Large intestine (tissue), 3 donors: ENCODE measurements around the gene PGAP3. TPM values are rescaled to one million over a fixed set of nuclear protein-coding genes. Genes with fewer than 3 reads are reported as not detected.

Experiments
- DNase-seq, 2 donors: peaks; one replicate each; pipeline versions ENCODE4 v3.0.0 to v3.0.0-alpha.2; 2013
- H3K27ac ChIP-seq: one replicate; pipeline ENCODE4 v1.5.1; 2013; ENCODE audit warnings: low read length
- H3K27me3 ChIP-seq: 2 replicates; pipeline ENCODE4 v1.6.1; 2013; ENCODE audit warnings: low read length; ENCODE audit not compliant: control insufficient read depth, insufficient read depth
- H3K36me3 ChIP-seq: 2 replicates; pipeline ENCODE4 v1.6.1; 2013; ENCODE audit warnings: low read length; ENCODE audit not compliant: control insufficient read depth, insufficient read depth
- H3K4me1 ChIP-seq: one replicate; pipeline ENCODE4 v1.6.1; 2013; ENCODE audit warnings: low read length; ENCODE audit not compliant: control insufficient read depth, insufficient read depth
- H3K4me3 ChIP-seq: one replicate; pipeline ENCODE4 v1.5.1; 2013; ENCODE audit warnings: low read length
- H3K9me3 ChIP-seq: one replicate; pipeline ENCODE4 v1.6.1; 2013; ENCODE audit warnings: mild to moderate bottlenecking, low read depth, low read length, moderate library complexity; ENCODE audit not compliant: control insufficient read depth
- WGBS: methylation state at CpG from one replicate; pipeline ENCODE4 v1.1.5; 2013; ENCODE audit warnings: low lambda C conversion rate; ENCODE audit not compliant: insufficient coverage; 5-methylcytosine and 5-hydroxymethylcytosine counted together
- polyA plus RNA-seq: library from polyadenylated mRNA; unstranded; fragments of 120-200 nt; gene quantifications from one replicate; pipeline ENCODE4 v1.2.1, GENCODE V29; 2013

PGAP3 gene
- polyA plus RNA-seq, 1 donor, result 31.8 TPM

DNA sequence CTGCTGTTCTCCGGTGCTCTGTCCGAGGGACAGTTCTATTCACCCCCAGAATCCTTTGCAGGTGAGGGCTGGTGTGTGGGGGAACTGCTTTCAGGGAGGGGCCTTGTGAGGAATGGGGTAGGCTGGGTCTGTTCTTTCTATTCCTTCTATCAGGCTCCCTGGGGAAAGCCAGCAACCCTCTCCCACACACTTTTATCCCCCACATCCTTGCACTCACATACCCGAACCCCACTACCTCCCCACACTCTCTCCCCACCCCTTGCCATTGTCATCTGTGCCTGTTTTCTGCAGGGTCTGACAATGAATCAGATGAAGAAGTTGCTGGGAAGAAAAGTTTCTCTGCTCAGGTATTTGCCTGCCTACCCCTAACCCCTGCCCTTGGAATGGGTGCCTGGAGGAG is 29.1 kb downstream of the PGAP3 start:
- Histone ChIP-seq H3K36me3 (peaks cover 70% of the 10 kb centered on the region), H3K4me3 (no peak overlapping the region), H3K9me3 (no peaks in the 10 kb centered on the region), H3K4me1 (peaks cover 2% of the 10 kb centered on the region), H3K27me3 (no peaks in the 10 kb centered on the region), H3K27ac (no peak overlapping the region)
- no peak for DNase-seq
- WGBS, result no CpG with 5 or more reads among the region's 3 CpGs

DNA sequence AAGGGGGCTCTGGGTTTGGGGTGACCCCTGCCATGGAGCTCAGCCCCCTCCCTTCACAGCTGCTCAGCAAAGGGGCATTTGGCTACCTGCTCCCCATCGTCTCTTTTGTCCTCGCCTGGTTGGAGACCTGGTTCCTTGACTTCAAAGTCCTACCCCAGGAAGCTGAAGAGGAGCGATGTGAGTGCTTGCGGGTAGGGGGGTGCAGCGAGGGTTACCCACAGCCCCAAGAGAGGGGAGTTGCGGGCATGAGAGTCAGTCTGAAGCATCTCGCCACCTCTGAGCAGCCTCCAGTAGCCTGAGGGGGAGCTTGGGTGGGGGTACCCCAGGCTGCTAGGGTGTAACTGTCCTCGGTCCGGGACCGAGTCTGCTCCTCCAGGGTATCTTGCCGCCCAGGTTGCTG is 29.5 kb downstream of the PGAP3 start:
- Histone ChIP-seq H3K36me3 (peaks cover 72% of the 10 kb centered on the region), H3K27me3 (no peaks in the 10 kb centered on the region), H3K4me1 (peaks cover 7% of the 10 kb centered on the region), H3K4me3 (no peak overlapping the region), H3K27ac (no peak overlapping the region), H3K9me3 (no peaks in the 10 kb centered on the region)
- DNase-seq, result no peak
- WGBS, result no CpG with 5 or more reads among the region's 11 CpGs

DNA sequence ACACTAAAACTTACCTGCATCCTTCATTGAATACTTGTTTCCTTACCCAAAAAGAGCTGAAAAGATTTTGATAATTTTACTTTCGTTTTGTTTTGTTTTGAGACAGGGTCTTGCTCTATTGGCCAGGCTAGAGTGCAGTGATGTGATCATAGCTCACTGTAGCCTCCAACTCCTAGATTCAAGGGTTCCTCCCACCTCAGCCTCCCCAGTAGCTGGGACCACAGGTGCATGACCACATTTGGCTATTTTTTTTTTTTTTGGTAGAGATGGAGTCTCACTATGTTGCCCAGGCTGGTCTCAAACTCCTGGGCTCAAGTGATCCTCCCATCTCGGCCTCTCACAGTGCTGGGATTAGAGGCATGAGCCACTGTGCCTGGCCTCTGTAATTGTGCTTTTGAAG is 32.8 kb downstream of the PGAP3 start:
- DNase-seq, result no peak
- H3K36me3 ChIP-seq, result peaks cover 46% of the 10 kb centered on the region

DNA sequence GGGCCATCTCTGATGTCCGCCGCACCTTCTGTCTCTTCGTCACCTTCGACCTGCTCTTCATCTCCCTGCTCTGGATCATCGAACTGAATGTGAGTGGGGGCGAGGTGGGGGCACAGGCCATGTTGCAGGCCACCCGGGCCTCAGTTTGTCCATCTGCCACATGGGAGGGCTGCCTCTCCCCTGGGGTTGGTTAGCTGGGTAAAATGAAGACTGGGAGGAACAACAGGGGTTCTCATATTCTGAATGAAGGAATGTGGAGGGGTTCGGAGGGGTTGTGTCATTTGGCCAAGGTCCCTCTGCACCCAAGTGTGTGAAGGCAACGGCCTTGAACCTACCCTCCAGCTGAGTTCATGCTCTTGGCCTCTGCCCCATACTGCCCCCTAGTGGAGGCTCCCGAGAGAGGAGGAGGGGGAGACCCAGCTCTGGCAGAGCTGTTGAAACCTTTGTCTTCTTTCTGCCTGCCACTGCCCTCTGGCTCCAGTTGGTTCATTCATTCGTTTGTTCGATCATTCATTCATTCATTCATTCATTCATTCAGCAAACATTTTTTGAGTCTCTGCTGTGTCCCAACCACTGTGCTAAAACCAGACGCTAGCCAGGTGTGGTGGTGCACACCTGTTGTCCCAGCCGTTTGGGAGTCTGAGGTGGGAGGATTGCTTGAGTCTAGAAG is 34.1 kb downstream of the PGAP3 start:
- H3K4me1 ChIP-seq, result peaks cover 31% of the 10 kb centered on the region
- WGBS, result no CpG with 5 or more reads among the region's 14 CpGs
- no peak overlapping the region for H3K4me3 ChIP-seq
- no peaks in the 10 kb centered on the region for H3K9me3 ChIP-seq
- H3K36me3 ChIP-seq, result peaks cover 36% of the 10 kb centered on the region
- peak in 1 of 2 donors; percentile 43 for DNase-seq
- H3K27ac ChIP-seq, result peak overlapping the region; percentile 38
- no peaks in the 10 kb centered on the region for H3K27me3 ChIP-seq

More for the DNA sequence above, 32.8 kb downstream of the PGAP3 start:
- peaks cover 31% of the 10 kb centered on the region for H3K4me1 ChIP-seq
- no peaks in the 10 kb centered on the region for H3K9me3 ChIP-seq
- no peaks in the 10 kb centered on the region for H3K27me3 ChIP-seq
- no peak overlapping the region for H3K27ac ChIP-seq
- WGBS, result no CpG with 5 or more reads among the region's 2 CpGs
- no peak overlapping the region for H3K4me3 ChIP-seq

DNA sequence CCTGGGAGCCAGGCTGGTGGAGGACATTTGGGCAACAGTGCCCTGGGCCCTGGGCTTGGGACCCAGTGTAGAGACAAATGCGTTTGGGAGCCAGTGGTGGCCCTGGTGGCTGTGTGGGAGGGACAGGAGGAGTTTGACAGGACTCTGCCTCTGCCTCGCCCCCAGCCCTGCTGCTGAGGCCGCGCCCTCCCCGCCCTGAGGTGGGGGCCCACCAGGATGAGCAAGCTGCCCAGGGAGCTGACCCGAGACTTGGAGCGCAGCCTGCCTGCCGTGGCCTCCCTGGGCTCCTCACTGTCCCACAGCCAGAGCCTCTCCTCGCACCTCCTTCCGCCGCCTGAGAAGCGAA is 34.6 kb downstream of the PGAP3 start:
- Histone ChIP-seq H3K9me3 (no peaks in the 10 kb centered on the region), H3K4me3 (no peak overlapping the region), H3K27ac (peak overlapping the region; percentile 38), H3K27me3 (no peaks in the 10 kb centered on the region), H3K4me1 (peaks cover 36% of the 10 kb centered on the region), H3K36me3 (peaks cover 31% of the 10 kb centered on the region)
- WGBS, result no CpG with 5 or more reads among the region's 12 CpGs
- DNase-seq, result no peak

DNA sequence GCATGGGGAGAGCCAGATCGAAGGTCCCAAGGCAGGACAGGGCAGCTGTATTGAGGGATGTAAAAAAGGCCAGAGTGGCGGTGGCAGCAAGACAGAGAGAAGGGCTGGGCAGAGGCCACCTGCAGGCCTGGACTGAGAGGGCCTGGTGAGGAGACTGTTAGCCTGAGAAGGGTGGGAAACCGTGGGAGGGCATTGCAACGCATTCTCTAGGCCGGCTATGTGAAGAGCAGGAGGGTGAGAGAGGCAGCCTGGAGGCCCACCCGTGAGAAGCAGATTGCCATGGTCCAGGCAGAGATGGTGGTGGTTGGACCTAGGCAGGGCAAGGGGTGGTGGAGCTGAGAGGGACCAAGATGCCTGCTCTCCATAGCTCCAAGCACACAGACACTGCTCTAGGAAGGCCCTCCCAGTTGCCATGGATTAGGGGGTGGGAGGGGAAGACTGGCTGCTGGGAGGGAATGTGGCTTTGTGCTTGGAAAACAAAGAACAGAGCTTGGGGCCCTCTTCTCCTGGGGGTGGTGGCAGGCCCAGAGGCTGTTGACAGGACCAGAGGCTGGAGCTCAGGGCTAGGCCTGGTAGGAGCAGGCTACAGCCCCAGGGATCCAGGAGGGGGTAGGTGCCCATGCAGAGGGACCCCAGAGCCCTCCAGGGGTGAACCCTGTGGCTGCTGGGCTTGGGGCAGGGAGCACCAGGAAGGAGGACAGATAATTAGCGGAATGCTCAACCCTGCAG is 35.1 kb downstream of the PGAP3 start:
- peak in 1 of 2 donors; percentile 48 for DNase-seq
- Histone ChIP-seq H3K4me3 (no peak overlapping the region), H3K27me3 (no peaks in the 10 kb centered on the region), H3K27ac (peak overlapping the region; percentile 38), H3K36me3 (peaks cover 26% of the 10 kb centered on the region), H3K9me3 (no peaks in the 10 kb centered on the region), H3K4me1 (peaks cover 37% of the 10 kb centered on the region)
- no CpG with 5 or more reads among the region's 7 CpGs for WGBS

DNA sequence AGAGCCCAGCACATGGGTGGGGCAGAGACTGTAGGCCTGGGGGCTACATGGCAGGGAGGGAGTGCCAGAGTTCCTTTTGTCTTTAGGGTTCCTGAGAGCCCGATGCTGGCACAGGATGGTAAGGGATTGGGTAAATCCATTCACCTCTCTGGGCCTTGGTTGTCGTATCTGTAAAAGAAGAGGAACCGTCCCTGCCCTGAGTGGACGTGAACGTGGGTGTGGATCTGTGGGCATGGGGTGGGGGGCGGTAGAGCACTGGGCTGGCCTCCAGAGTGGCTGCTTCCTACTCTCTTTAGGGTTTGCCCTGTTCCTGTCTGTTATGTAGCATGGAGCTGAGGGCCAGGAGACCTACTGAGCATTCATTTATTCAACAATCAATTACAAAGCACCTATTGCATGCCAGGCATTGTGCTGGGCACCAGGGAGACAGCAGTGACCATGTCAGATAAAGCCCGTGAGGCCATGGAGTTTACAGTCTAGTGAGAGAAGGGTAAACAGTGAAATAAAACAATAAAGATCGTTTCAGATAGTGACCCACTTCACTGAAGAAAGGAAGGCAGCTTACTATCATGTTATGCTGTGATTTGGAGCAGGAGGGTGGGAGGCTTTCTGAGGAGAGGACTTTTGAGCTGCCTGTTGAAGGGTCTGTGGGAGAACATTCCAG is 35.8 kb downstream of the PGAP3 start:
- no peaks in the 10 kb centered on the region for H3K27me3 ChIP-seq
- peak overlapping the region; percentile 38 for H3K27ac ChIP-seq
- peaks cover 37% of the 10 kb centered on the region for H3K4me1 ChIP-seq
- WGBS, result no CpG with 5 or more reads among the region's 8 CpGs
- H3K36me3 ChIP-seq, result peaks cover 21% of the 10 kb centered on the region
- H3K9me3 ChIP-seq, result no peaks in the 10 kb centered on the region
- DNase-seq, result peak in 1 of 2 donors; percentile 66
- H3K4me3 ChIP-seq, result no peak overlapping the region

DNA sequence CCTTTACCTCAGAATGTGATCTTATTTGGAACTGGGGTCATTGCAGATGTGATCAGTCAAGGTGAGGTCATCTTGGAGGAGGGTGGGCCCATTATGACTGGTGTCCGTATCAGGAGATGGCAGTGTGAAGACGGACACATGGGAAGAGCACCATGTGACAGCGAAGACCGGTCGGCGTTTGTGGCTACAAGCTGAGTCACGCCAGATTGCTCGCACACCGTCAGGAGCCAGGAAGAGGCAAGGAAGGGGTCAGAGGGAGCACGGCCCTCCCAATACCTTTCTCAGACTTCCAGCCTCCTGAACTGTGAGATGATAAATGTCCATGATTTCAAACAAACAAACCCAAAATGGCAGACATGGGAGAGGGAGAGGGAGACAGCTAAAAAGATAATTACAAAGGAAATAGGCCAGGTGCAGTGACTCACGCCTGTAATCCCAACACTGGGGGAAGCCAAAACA is 37.7 kb downstream of the PGAP3 start:
- DNase-seq, result no peak
- Histone ChIP-seq H3K27ac (no peak overlapping the region), H3K9me3 (no peaks in the 10 kb centered on the region), H3K36me3 (peaks cover 9% of the 10 kb centered on the region), H3K4me3 (no peak overlapping the region), H3K4me1 (peaks cover 37% of the 10 kb centered on the region), H3K27me3 (no peaks in the 10 kb centered on the region)
- WGBS, result 70% methylated on average over 2 of the region's 11 CpGs

DNA sequence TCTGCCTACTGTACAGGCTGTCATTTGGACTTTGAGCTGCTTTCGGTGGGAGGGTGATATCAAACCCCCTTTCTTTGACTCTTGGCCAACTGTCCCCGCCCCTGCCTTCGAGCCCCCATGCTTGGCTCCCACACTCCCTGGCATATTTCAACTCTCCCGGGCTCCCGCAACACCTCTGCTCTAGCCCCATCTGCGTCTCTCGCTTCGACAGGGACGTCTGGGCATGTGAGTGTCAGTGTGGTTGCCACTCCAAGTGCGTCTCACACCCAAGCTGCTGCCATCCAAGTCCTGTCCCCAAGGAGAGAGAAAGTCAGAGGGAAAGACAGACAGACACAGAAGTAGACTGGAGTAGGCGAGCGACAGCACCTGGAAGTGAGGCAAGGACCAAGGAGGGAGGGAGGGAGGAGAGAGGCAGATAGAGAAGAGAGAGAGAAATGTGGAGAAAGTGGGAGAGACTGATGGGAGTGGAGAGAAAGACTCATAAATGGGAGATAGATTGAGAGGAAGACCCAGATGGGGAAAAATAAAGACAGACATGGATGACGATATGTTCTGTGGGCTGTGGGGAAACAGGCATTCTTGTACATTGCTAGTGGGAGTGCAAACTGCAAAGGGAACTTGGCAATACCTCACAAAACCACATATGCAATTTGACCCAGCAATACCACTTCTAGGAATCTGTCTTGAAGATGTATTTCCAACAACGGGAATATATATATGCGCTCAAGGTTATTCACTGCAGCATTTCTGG is 39.1 kb downstream of the PGAP3 start:
- H3K27ac ChIP-seq, result no peak overlapping the region
- H3K9me3 ChIP-seq, result no peaks in the 10 kb centered on the region
- DNase-seq, result no peak
- 64% methylated on average over 6 of the region's 15 CpGs for WGBS
- H3K4me3 ChIP-seq, result no peak overlapping the region
- H3K27me3 ChIP-seq, result no peaks in the 10 kb centered on the region
- H3K4me1 ChIP-seq, result peaks cover 35% of the 10 kb centered on the region
- H3K36me3 ChIP-seq, result peaks cover 2% of the 10 kb centered on the region

DNA sequence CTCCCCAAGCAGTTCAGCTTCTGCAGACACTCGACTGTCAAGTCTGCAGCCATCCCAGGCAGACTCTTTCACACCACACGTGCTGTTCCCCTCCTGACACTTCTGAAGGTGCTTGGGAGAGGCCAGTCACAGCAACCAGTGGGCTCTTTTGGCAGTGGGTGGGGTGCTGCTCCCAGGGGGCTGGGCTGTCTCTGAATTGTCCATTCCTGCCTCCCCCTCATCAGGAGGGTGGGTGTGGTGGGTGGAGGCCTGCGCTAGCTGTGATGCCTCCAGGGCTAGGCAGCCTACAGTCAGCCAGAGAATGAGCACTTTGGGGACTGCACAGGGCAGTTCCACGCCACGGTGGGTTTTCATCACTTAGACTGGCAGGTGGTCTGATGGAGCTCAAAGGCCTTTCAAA is 40.6 kb downstream of the PGAP3 start:
- no peaks in the 10 kb centered on the region for H3K9me3 ChIP-seq
- DNase-seq, result no peak
- H3K4me1 ChIP-seq, result peaks cover 19% of the 10 kb centered on the region
- H3K36me3 ChIP-seq, result no peaks in the 10 kb centered on the region
- H3K4me3 ChIP-seq, result no peak overlapping the region
- no peaks in the 10 kb centered on the region for H3K27me3 ChIP-seq
- no CpG with 5 or more reads among the region's 5 CpGs for WGBS
- H3K27ac ChIP-seq, result no peak overlapping the region
